ENCODE measurements around the gene ANK3.

- TF ChIP-seq CTCF (IDR thresholded peaks at IDR 0.05) (no peak), POLR2A (IDR thresholded peaks at IDR 0.05) (no peak)
Observed at GRCh38 chr10:60358282-60358681, 31.4 kb downstream of the ANK3 start.

All from testis (tissue), 2 donors.